Superior temporal gyrus (tissue), 1 donor: ENCODE measurements around the gene CUEDC1.

ENCODE experiments used
- DNase-seq: peaks from one replicate; pipeline ENCODE4 v3.0.0-alpha.2; 2016; ENCODE audit errors: extremely low spot score

Gene CUEDC1

GRCh38 chr17:57898487-57899311 lies 56.5 kb downstream of the CUEDC1 start:
- peak; percentile 65 for DNase-seq

- DNase-seq = no peak
Observed at GRCh38 chr17:57895382-57896060, 59.7 kb downstream of the CUEDC1 start.

GRCh38 chr17:57894848-57895247 lies 60.4 kb downstream of the CUEDC1 start:
- no peak for DNase-seq

GRCh38 chr17:57892820-57893595 lies 62.2 kb downstream of the CUEDC1 start:
- DNase-seq = peak; percentile 90

GRCh38 chr17:57892146-57892819 lies 62.9 kb downstream of the CUEDC1 start:
- DNase-seq = peak; percentile 82

GRCh38 chr17:57890857-57891232 lies 64.4 kb downstream of the CUEDC1 start:
- DNase-seq = no peak

GRCh38 chr17:57889892-57890856 lies 65.0 kb downstream of the CUEDC1 start:
- DNase-seq = no peak

GRCh38 chr17:57889252-57889651 lies 66.0 kb downstream of the CUEDC1 start:
- no peak for DNase-seq

GRCh38 chr17:57888311-57889216 lies 66.6 kb downstream of the CUEDC1 start:
- no peak for DNase-seq

GRCh38 chr17:57887161-57887560 lies 68.1 kb downstream of the CUEDC1 start:
- DNase-seq = no peak

- DNase-seq = no peak
Observed at GRCh38 chr17:57886020-57886419, 69.2 kb downstream of the CUEDC1 start.

GRCh38 chr17:57885148-57885915 lies 69.9 kb downstream of the CUEDC1 start:
- no peak for DNase-seq

- DNase-seq = no peak
Observed at GRCh38 chr17:57881783-57882351, 73.3 kb downstream of the CUEDC1 start.

- DNase-seq = no peak
Observed at GRCh38 chr17:57881143-57881542, 74.1 kb downstream of the CUEDC1 start.

GRCh38 chr17:57880086-57880456 lies 75.1 kb downstream of the CUEDC1 start:
- DNase-seq = no peak

GRCh38 chr17:57879437-57880085 lies 75.7 kb downstream of the CUEDC1 start:
- no peak for DNase-seq

GRCh38 chr17:57877803-57878377 lies 77.3 kb downstream of the CUEDC1 start:
- DNase-seq = no peak

GRCh38 chr17:57876866-57877237 lies 78.4 kb downstream of the CUEDC1 start:
- no peak for DNase-seq
